Activated CD4-positive, alpha-beta T cell treated with anti-CD3 and anti-CD28 coated beads, Interleukin-2, amount 50 U/mL, for 4 hours (primary cell): Measurements from ENCODE around the gene FBXL12.
"Not testable (repeated sequence)": the region's sequence is repeated elsewhere in the genome, so short reads cannot be mapped to it uniquely, and the experiment has no call there.

Experiments
- DNase-seq, 2 experiments: peaks; one replicate each; pipeline ENCODE4 v3.0.0-alpha.2; 2020

The FBXL12 gene

GRCh38 chr19:9791552-9792205, 27.2 kb downstream of the FBXL12 start:
- peak; percentile 99 for DNase-seq

DNA sequence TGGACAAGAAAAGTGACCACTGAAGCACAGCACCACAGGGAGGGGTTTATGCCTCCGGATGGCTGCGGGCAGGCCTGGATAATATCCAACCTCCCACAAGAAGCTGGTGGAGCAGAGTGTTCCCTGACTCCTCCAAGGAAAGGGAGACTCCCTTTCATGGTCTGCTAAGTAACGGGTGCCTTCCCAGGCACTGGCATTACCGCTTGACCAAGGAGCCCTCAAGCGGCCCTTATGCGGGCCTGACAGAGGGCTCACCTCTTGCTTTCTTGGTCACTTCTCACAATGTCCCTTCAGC, 27.9 kb downstream of the FBXL12 start:
- DNase-seq: not testable (repeated sequence)

GRCh38 chr19:9789579-9789978, 29.3 kb downstream of the FBXL12 start:
- DNase-seq: not testable (repeated sequence)

GRCh38 chr19:9789066-9789465, 29.8 kb downstream of the FBXL12 start:
- DNase-seq: no peak

DNA sequence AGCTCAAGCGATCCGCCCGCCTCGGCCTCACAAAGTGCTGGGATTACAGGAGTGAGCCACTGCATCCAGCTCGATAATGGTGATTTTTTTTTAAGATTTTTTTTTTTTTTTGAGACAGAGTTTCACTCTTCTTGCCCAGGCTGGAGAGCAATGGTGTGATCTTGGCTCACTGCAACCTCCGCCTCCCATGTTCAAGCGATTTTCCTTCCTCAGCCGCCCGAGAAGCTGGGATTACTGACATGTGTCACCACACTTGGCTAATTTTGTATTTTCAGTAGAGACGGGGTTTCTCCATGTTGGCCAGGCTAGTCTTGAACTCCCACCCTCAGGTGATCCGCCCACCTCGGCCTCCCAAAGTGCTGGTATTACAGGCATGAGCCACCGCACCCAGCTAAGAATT, 30.3 kb downstream of the FBXL12 start:
- not testable (repeated sequence) for DNase-seq

DNA sequence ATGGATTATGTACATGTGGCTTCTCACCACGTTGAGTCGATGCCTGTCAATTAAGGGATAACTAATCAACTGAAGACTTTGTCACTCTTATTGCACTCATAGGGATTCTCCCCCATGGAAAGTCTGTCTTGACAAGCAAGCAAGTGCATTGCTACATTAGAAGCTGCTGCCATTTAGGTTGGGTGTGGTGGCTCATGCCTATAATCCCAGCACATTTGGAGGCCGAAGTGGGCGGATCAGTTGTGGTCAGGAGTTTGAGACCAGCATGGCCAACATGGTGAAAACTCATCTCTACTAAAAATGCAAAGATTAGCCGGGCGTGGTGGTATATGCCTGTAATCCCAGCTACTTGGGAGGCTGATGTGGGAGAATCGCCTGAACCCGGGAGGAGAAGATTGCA, 32.1 kb downstream of the FBXL12 start:
- DNase-seq: no peak

DNA sequence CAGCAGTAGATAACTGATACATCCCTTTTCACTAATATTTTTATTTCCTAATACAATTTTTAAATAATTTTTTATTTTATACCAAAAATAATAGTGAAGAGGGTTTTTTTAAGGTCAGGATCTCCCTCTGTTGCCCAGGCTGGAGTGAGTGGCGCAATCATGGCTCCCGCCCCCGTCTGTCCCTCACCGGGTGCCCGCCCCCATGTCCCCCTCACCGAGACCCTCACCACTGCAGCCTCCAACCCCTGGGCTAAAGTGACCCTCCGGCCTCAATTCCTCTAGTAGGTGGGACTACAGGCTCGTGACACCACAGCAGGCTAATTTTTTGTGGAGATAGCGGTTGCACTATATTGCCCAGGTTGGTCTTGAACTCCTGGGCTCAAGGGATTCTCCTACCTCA, 32.5 kb downstream of the FBXL12 start:
- no peak for DNase-seq

- peak; percentile 99 for DNase-seq
These were observed 33.2 kb downstream of the FBXL12 start for GRCh38 chr19:9785367-9786331.

DNA sequence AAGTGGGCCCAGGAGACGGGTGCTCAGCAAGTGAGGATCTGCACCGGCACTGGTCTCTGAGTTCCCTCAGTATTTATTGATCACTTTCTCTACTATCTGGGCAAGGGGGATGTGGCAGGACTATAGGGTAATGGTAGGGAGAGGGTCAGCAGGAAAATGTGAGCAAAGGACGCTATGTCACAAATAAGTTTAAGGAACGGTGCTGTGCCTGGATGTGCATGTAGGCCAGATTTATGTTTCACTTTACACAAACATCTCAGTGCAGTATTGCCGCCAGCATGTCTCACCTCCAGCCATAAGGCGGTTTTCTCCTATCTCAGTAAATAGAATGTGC, 34.7 kb downstream of the FBXL12 start:
- DNase-seq: not testable (repeated sequence)

- DNase-seq: no peak
These were observed 36.5 kb downstream of the FBXL12 start for GRCh38 chr19:9782338-9782737.

- DNase-seq: peak; percentile 89 to 91
These were observed 50.4 kb downstream of the FBXL12 start, which contains the start of gene ZNF846 for GRCh38 chr19:9768175-9769112. ZNF846 (minus strand) TSS chr19:9768738; CDS start chr19:9764950, 3,788 bp downstream.
